ENCODE measurements around the gene TMEM79. TPM values are rescaled to one million over a fixed set of nuclear protein-coding genes. Genes with fewer than 3 reads are reported as not detected.
A peak's percentile ranks its signal among the peaks of the same experiment; 100 is the strongest.
"Not testable (repeated sequence)": the region's sequence is repeated elsewhere in the genome, so short reads cannot be mapped to it uniquely, and the experiment has no call there.

The TMEM79 gene
- total RNA-seq, 4 donors from 2014 or later: 2.0 to 13.1 (median 3.9) TPM

GRCh38 chr1:156308078-156308477 is 24.0 kb downstream of the TMEM79 start:
- Histone ChIP-seq H3K27ac (no peak overlapping the region), H3K36me3 (peaks cover 0 to 64% (median 26%) of the 10 kb centered on the region in 4 donors), H3K27me3 (no peaks in the 10 kb centered on the region), H3K9me3 (no peaks in the 10 kb centered on the region), H3K4me1 (no peaks in the 10 kb centered on the region), H3K4me3 (no peak overlapping the region)
- intact Hi-C loops (cut with DNase I; ENCODE audit: low total_unique reads): no loop called here
- in situ Hi-C loops (cut with MboI; ENCODE audit: low pct_ligation_motif_present in 1 of 4, low pct_unique_long_range_greater_than_20kb in 1 of 4, low sequenced_read_pairs in 3 of 4): no loop called here
- TF ChIP-seq POLR2AphosphoS5 (IDR thresholded peaks at IDR 0.05) (no peak), CTCF (IDR thresholded peaks at IDR 0.05) (no peak), EP300 (IDR thresholded peaks at IDR 0.05; ENCODE audit: low read depth) (no peak), POLR2A (IDR thresholded peaks at IDR 0.05) (no peak)
- DNase-seq: no peak

- intact Hi-C loops (cut with DNase I; ENCODE audit: low total_unique reads) (no loop called here), in situ Hi-C loops (cut with MboI; ENCODE audit: low pct_ligation_motif_present in 1 of 4, low pct_unique_long_range_greater_than_20kb in 1 of 4, low sequenced_read_pairs in 3 of 4) (no loop called here)
- Histone ChIP-seq H3K4me3 (no peak overlapping the region), H3K4me1 (no peaks in the 10 kb centered on the region), H3K36me3 (peaks cover 0 to 80% (median 37%) of the 10 kb centered on the region in 4 donors), H3K9me3 (no peaks in the 10 kb centered on the region), H3K27ac (no peak overlapping the region), H3K27me3 (no peaks in the 10 kb centered on the region)
- no peak for DNase-seq
- TF ChIP-seq CTCF (IDR thresholded peaks at IDR 0.05) (no peak), POLR2A (IDR thresholded peaks at IDR 0.05) (no peak), POLR2AphosphoS5 (IDR thresholded peaks at IDR 0.05) (no peak)
- 83 to 87% methylated on average over 3 to 6 of the region's 6 CpGs for WGBS, 2 donors (ENCODE audit: low coverage in 1 of 2)
These were observed 26.8 kb downstream of the TMEM79 start for GRCh38 chr1:156310962-156311361.

GRCh38 chr1:156316909-156317308 is 32.8 kb downstream of the TMEM79 start:
- in situ Hi-C loops (cut with MboI; ENCODE audit: low pct_ligation_motif_present in 1 of 4, low pct_unique_long_range_greater_than_20kb in 1 of 4, low sequenced_read_pairs in 3 of 4) (no loop called here), intact Hi-C loops (cut with DNase I; ENCODE audit: low total_unique reads) (no loop called here)
- WGBS, 2 donors (ENCODE audit: low coverage in 1 of 2): 91 to 93% methylated on average over 6 to 7 of the region's 7 CpGs
- no peaks in the 10 kb centered on the region for H3K4me1 ChIP-seq
- H3K27ac ChIP-seq: no peak overlapping the region
- no peak overlapping the region for H3K4me3 ChIP-seq
- peaks cover 0 to 90% (median 43%) of the 10 kb centered on the region in 4 donors for H3K36me3 ChIP-seq
- no peak for DNase-seq
- H3K9me3 ChIP-seq: no peaks in the 10 kb centered on the region
- no peaks in the 10 kb centered on the region for H3K27me3 ChIP-seq
- TF ChIP-seq POLR2A (IDR thresholded peaks at IDR 0.05) (no peak), EP300 (IDR thresholded peaks at IDR 0.05; ENCODE audit: low read depth) (no peak)

- Histone ChIP-seq H3K4me1 (no peaks in the 10 kb centered on the region), H3K36me3 (peaks cover 0 to 96% (median 46%) of the 10 kb centered on the region in 4 donors), H3K9me3 (no peaks in the 10 kb centered on the region), H3K27ac (no peak overlapping the region), H3K27me3 (no peaks in the 10 kb centered on the region), H3K4me3 (no peak overlapping the region)
- in situ Hi-C loops (cut with MboI; ENCODE audit: low pct_ligation_motif_present in 1 of 4, low pct_unique_long_range_greater_than_20kb in 1 of 4, low sequenced_read_pairs in 3 of 4): no loop called here
- no peak for DNase-seq
- TF ChIP-seq CTCF (IDR thresholded peaks at IDR 0.05): peak; percentile 31 to 50 (median 39)
- no peak for TF ChIP-seq POLR2A (IDR thresholded peaks at IDR 0.05)
- intact Hi-C loops (cut with DNase I; ENCODE audit: low total_unique reads): no loop called here
- WGBS, 2 donors (ENCODE audit: low coverage in 1 of 2): 83 to 91% methylated on average over 1 of the region's 1 CpG
These were observed 35.5 kb downstream of the TMEM79 start for GRCh38 chr1:156319664-156320063.

DNA sequence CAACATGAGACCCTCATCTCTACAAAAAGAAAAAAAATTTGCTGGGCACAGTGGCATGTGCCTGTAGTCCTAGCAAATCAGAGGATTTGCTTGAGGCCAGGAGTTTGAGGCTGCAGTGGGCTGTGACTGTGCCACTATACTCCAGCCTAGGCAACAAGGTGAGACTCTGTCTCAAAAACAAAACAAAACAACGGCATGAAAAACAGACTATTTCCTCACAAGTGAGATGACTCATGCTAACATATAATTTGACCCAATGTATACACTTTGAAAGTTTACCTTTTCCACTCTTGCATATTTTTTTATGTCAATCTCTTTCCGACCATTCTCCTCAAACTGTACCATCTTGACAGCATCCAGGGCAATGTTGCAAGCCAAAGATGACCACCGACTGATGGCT is 36.4 kb downstream of the TMEM79 start:
- in situ Hi-C loops (cut with MboI; ENCODE audit: low pct_ligation_motif_present in 1 of 4, low pct_unique_long_range_greater_than_20kb in 1 of 4, low sequenced_read_pairs in 3 of 4): no loop called here
- intact Hi-C loops (cut with DNase I; ENCODE audit: low total_unique reads): no loop called here

DNA sequence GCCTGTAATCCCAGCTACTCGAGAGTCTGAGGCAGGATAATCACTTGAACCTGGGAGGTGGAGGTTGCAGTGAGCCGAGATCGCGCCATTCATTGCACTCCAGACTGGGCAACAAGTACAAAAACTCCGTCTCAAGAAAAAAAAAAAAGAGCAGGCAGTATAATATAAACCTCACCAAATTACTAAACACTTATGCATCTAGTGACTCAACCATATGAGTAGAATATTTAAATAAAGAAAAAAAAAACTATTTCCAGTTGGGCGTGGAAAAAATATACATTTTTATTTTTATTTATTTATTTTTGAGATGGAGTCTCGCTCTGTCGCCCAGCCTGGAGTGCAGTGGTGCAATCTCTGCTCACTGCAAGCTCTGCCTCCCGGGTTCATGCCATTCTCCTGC is 39.1 kb downstream of the TMEM79 start:
- WGBS, 2 donors (ENCODE audit: low coverage in 1 of 2): 92 to 93% methylated on average over 9 of the region's 9 CpGs
- H3K4me1 ChIP-seq; DNase-seq; H3K27ac ChIP-seq; intact Hi-C loops (cut with DNase I; ENCODE audit: low total_unique reads); H3K27me3 ChIP-seq; H3K4me3 ChIP-seq; H3K9me3 ChIP-seq; in situ Hi-C loops (cut with MboI; ENCODE audit: low pct_ligation_motif_present in 1 of 4, low pct_unique_long_range_greater_than_20kb in 1 of 4, low sequenced_read_pairs in 3 of 4): not testable (repeated sequence)
- H3K36me3 ChIP-seq: peaks cover 0 to 73% (median 35%) of the 10 kb centered on the region in 4 donors

More for the DNA sequence above, 36.4 kb downstream of the TMEM79 start:
- WGBS, 2 donors (ENCODE audit: low coverage in 1 of 2): 74 to 88% methylated on average over 3 of the region's 3 CpGs
- no peak for DNase-seq
- no peak overlapping the region for H3K27ac ChIP-seq
- H3K9me3 ChIP-seq: no peaks in the 10 kb centered on the region
- TF ChIP-seq CTCF (IDR thresholded peaks at IDR 0.05) (no peak), POLR2A (IDR thresholded peaks at IDR 0.05) (no peak), EP300 (IDR thresholded peaks at IDR 0.05; ENCODE audit: low read depth) (no peak), POLR2AphosphoS5 (IDR thresholded peaks at IDR 0.05) (no peak)
- no peak overlapping the region for H3K4me3 ChIP-seq
- H3K36me3 ChIP-seq: peaks cover 0 to 95% (median 46%) of the 10 kb centered on the region in 4 donors
- no peaks in the 10 kb centered on the region for H3K4me1 ChIP-seq
- no peaks in the 10 kb centered on the region for H3K27me3 ChIP-seq
